GM15510 (cell line): ENCODE data around the gene WIPF3.

Experiments
- POLR2A ChIP-seq: IDR thresholded peaks from 3 replicates; pipeline ENCODE4 v1.6.1; 2011; ENCODE audit warnings: borderline replicate concordance; ENCODE audit not compliant: insufficient read length; ENCODE audit errors: extremely low read depth

Gene WIPF3

DNA sequence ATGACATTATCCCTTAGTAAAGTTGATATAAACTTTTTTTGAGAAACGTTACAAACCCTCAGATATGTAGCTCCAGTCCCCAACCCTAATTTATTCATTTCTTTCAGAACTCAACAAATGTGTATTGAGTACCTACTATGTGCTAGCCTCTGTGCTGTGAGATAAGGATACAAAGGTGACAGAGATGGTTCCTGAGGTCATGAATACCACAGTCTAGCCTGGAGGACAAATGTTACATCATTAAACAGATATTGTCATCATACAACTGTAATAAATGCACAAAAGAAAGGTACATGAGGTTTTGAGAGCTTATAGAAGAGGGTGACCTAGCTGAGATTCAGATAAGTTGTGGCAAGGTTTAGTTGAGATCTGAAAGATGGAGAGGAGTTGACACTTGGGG lies 4.4 kb upstream of the WIPF3 start:
- no peak for TF ChIP-seq POLR2A

DNA sequence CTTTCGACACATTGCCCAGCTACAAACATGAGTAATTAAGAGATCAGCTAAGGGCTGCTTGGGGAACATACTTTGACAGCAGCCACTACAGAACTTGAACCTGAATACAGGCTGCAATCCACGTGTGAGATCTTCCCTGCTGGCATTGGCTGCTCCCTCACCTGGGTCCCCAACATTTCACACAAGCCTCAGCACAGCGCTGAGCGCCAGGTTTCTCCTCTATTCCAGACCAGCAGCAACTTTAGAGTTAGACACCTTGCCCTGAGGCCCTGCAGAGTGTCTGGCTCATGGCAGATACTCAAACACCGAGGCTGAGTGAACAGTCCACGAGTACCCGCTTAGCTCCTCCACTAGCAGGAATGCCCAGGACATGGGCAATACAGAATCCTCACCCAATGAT lies 1.3 kb upstream of the WIPF3 start:
- no peak for TF ChIP-seq POLR2A

DNA sequence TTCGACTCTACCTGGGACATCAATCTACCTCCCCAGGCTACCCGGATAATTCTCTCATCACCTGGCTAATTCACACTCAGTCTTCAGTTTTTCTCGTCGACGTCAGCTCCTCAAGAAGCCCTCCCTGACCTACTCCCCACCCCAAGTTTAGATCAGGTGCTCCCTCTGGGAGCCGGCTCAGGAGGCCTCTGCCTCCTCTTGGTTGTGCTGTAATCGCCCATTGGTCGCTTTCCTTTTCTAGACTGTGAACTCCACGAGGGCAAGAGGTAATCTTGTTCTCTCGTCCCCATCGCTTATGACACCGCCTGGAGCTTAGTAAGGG lies 461 bp upstream of the WIPF3 start:
- TF ChIP-seq POLR2A = no peak

DNA sequence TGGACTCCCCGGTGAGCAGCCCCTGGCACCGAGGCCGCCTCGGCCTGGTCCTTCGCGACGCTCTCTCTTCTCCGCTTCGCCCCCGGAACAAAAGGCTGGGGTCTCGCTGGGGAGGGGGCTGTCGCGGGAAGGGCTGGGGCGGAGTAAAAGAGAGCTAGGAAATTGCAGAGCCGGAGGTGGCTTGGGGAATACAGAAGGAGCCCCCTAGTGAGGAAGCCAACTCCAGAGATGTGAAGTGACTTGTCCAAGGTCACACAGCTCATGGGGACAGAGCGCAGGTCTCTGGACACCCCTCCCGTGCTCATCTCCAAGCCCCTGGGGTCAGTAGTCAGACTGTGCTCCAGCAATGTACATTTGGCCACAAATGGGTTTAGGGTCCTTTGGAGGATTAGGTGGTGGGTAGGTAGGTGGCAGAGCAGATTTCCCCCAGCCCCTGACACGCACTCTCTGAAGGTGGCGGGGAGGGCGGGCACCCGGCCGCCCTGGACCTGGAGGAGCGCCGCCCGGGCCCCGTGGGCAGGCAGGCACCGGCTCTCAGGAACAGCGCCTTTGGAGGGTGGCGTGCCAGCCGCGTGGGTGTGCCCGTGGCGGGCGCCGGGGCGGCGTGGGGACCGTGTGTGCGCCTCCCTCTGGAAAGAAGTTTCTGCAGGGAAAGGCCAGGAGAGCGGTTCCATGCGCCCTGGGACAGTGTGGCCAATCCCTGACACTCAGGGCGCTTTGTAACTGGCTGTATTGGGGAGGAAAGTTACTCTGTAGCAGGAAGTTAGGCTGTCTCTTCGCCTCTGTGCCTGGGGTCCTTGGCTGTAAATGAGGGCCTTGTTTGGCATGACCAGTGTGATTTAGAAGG lies 910 bp downstream of the WIPF3 start:
- TF ChIP-seq POLR2A = no peak

DNA sequence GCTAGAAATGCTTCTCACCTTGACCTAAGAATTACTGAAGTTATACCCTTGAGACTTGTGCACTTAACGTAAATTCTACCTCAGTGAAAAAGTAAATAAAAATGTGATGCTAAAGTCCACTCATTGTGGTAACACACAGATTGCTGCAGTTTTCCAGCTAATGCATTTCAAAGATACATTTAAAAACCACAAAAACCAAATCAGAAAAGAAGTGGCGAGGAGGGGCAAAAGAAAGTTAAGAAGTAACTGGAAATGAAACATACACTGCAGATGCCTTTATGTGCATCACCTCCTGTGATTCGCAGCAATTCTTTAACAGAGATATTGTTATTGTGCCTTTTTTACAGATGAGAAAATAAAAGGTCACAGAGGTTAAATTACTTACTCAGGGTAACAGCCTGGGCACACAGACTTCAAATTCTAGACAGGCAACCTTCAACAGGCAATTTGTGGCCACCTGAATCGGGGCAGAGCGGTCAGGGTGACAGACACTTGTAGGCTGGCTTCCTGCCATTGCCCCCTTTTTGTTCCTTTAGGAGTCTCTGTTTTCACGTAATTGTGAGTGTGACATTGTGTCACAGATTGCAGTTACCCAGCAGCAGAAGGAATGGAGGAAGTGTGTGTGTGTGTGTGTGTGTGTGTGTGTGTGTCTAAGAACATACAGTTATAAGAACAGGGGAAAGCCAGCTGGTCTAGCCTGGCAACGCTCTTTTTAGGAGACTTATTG lies 1.9 kb downstream of the WIPF3 start:
- TF ChIP-seq POLR2A = no peak

DNA sequence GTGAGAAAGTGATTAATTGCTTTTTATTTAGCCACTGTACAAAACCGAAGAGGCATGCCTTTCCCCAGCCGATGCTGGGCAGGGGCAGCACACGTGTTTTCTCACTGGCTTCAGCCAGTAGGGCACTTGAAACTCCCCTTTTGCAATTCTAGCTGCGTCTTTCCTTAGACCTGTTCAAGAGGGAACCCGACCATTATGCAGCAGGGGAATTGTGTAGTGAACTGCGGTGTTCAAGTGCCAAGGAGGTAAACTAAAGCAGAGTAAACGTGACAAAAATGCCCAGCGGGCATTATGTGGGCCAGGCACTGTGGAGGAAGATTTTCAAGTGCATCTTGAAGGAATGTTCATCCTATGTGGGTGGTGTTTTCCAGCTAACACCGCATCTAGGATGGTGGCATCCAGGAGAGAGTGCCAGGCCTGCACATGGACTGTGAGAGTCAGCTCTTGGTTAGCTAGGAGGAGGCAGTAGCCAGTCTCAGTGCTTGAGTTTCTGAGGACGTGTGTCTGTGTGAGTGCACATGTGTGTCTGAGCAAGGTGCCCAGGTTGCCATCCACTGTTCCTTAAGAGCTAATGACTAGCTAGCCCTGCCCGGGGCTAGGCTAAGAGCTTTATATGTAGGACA lies 3.3 kb downstream of the WIPF3 start:
- no peak for TF ChIP-seq POLR2A

DNA sequence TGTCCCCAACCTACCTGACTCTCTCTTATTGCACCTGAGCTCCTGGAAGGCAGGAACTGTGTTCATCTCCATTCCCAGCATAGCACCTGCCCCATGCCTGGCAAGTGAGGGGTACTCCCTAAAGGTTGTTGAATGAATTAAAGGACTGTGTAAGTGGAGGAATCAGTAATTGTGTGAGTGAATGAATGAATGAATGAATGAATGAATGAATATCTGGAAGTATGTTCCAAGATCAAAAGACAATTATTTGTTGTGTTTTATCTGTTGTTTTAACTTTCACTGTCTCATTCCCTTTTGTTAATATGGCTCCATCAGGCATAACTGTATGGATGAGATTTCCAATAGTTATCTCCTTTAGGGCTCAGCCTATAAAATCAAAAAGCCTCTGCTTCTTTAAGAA lies 4.0 kb downstream of the WIPF3 start:
- no peak for TF ChIP-seq POLR2A

DNA sequence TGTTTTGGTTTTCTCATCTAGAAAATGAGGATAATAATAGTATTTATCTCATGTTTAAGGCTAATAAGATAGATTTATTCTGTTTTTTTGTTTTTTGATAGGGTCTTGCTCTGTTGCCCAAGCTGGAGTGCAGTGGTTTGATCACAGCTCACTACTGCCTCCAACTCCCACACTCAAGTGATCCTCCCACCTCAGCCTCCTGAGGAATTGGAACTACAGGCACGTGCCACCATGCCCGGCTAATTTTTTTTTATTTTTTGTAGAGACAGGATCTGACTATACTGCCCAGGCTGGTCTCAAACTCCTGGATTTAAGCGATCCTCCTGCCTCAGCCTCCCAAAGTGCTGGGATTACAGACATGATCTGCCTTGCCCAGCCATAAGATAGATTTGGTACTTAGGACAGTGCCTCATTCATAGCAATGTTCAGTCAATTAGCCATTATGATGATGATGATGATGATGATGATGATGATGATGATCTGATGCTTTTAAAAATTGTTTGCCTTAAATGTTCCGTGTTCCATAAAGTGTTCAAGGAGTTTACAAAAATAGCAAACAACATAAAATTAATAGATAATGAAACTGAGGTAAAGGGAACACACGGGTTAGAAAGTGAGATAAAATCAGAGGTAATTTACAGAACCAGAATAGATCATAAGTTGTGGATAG lies 4.6 kb downstream of the WIPF3 start:
- TF ChIP-seq POLR2A = no peak

DNA sequence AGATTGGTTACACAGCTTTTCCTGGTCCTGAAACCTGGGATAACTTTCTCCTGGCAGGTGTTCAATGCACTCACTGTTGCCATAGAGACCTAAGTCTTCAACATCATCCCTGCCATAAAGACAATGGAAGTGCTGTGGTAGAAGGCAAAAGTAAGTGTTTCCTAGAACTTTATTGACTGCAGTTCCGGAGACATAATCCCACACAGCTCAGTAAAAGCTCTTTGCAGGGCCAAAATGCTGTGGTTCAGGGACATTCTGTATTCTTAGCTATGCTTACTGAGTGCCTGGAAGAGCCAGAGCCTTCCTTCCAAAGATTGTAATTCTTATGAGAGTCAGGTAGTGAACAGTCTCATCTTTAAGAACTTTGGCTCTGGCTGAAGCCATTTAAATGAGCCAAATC lies 5.3 kb downstream of the WIPF3 start:
- no peak for TF ChIP-seq POLR2A

DNA sequence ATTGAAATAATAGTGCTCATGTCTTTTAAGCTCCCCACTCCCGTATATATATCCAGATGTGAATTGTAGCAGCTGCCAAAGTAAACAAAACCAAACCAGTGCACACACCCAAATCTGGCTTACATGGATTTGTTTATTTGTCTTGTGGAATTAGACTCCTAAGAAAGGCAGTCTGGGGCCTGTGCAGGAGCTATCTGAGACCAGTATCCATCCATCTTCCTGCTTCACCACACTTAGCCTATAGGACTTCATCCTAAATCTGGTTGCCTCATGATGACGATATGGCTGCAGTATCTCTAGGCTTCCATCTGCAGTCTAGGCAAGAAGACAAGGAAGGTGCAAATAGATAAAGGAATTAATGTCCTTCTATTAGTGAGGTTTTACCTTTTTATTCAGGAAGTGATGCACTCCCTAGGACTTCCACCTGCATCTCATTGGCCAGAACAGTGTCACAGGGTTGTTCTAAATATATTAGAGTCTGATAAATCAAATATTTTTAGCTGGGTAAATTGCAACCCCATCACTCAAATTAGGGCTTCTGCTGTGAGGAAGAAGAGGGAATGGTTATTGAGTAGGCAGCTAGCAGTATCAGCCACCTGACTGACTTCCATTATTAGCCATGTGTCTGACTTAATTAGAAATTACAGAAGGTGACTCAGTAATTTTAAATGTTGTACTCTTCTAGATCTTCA lies 6.0 kb downstream of the WIPF3 start:
- TF ChIP-seq POLR2A = no peak

DNA sequence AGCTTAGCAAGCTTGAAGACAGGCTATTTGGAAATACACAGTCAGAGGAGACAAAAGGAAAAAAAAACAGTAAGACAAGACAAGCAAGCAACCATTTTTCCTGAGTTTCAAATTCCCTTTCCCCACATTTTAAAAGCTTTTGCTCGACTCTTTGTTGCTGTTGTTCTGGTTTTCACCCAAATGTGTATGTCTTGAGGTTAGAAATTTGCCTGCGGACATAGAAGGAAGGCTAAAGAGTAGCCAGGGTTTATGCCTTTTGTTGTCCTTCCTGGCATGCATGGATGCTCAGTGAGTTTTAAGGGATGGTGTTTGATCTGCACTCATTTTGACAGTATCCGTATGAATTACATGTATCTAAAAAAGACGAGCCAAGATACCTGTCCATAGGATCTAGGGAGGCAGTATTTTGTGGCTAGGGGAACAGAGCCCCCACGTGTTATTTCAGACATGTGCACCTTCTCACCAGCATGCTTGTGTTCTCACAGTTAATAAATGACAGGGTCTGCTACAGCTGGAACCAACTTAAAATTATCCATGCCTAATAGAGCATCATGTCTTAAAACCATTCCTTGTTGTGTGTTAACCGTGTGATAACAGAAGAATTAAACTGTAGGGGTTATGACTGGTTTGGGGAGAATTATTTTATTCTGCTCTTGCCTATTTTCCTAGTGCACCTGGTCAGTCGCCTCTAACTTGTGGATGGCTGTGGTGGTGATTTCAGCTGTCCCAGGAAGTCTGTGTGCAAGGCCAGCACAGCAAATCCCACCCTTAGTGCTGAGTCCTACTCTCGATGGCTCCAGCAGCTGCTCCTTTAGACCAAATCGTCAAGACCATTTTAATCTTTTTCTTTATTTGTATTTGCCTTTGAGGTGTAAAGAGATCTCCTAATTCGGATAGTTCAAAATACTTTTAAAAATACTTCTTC lies 9.1 kb downstream of the WIPF3 start:
- TF ChIP-seq POLR2A = no peak

DNA sequence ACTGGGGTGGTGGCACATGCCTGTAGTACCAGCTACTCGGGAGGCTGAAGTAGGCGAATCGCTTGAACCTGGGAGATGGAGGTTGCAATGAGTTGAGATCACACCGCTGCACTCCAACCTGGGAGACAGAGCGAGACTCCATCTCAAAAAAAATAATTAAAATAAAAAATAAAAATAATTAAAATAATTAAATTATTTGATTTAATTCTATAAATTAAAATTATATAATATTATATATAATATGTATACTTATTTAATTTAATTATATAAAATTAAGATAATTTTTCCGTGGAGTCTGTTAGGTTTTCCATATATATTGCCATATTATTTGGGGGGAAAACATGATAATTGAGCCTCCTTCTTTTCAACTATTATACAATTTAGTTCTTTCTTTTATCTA lies 12.0 kb downstream of the WIPF3 start:
- no peak for TF ChIP-seq POLR2A

DNA sequence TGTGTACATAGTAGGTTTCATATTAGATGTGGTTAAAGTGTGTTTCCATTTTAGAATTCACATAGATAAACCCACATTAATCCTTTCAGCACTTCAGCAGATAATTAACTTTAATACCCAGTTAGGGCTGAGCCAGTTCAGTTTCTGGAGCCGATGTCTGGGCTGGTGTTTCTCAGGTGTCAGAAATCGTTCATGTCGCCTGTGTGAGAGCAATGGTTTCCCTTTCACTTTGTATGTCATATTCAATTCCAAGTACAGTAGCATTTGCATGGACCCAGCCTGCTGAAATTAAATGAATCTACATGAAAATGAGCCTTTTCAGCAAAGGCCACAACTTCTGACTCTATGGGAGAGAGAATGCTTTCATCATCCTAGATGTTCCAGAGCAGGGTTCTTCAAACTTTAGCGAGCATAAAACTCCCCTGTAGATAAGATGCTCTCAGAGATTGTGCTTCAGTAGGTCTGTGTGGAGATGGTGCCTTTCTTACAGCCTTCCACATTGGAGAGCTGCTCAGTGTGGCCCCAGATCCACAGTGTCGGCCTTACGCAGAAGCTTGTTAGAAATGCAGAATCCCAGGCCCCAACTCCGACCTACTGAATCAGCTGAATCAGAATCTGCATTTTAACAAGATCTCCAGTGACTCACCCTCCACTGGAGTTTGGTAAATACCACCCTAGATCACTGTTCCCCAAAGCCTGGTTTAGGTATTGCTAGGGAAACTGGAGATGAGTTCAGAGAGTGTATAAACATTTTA lies 19.6 kb downstream of the WIPF3 start:
- TF ChIP-seq POLR2A = no peak
